ENCODE results near the gene PCSK7. TPM values are rescaled to one million over a fixed set of nuclear protein-coding genes. Genes with fewer than 3 reads are reported as not detected.

Gene PCSK7
- total and polyA plus RNA-seq, 2 of the 8 experiments (the other 6 are each of a cell fraction or from before 2014, with no cell fraction given), result 23.4 to 38.5 TPM

DNA sequence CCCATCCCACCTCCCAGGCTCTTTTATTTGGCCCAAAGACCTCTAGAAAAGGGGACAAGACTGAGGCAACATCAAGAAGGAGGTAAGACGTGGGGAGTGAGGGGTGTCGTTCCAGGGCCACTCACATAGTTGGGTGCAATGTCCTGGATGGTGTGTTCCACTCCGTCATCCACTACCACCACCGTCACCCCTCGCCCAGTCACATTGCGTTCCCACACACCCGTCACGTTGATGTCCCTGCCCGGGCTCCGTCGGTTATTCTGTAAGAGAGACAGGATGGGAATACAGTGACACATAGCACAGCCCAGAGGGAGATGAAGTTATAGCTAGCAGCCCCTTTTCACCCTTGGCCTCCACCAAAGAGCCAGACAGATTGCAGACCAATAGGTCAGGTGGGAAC, 3.8 kb downstream of the PCSK7 start (continued):
- TF ChIP-seq, protein P1, sequence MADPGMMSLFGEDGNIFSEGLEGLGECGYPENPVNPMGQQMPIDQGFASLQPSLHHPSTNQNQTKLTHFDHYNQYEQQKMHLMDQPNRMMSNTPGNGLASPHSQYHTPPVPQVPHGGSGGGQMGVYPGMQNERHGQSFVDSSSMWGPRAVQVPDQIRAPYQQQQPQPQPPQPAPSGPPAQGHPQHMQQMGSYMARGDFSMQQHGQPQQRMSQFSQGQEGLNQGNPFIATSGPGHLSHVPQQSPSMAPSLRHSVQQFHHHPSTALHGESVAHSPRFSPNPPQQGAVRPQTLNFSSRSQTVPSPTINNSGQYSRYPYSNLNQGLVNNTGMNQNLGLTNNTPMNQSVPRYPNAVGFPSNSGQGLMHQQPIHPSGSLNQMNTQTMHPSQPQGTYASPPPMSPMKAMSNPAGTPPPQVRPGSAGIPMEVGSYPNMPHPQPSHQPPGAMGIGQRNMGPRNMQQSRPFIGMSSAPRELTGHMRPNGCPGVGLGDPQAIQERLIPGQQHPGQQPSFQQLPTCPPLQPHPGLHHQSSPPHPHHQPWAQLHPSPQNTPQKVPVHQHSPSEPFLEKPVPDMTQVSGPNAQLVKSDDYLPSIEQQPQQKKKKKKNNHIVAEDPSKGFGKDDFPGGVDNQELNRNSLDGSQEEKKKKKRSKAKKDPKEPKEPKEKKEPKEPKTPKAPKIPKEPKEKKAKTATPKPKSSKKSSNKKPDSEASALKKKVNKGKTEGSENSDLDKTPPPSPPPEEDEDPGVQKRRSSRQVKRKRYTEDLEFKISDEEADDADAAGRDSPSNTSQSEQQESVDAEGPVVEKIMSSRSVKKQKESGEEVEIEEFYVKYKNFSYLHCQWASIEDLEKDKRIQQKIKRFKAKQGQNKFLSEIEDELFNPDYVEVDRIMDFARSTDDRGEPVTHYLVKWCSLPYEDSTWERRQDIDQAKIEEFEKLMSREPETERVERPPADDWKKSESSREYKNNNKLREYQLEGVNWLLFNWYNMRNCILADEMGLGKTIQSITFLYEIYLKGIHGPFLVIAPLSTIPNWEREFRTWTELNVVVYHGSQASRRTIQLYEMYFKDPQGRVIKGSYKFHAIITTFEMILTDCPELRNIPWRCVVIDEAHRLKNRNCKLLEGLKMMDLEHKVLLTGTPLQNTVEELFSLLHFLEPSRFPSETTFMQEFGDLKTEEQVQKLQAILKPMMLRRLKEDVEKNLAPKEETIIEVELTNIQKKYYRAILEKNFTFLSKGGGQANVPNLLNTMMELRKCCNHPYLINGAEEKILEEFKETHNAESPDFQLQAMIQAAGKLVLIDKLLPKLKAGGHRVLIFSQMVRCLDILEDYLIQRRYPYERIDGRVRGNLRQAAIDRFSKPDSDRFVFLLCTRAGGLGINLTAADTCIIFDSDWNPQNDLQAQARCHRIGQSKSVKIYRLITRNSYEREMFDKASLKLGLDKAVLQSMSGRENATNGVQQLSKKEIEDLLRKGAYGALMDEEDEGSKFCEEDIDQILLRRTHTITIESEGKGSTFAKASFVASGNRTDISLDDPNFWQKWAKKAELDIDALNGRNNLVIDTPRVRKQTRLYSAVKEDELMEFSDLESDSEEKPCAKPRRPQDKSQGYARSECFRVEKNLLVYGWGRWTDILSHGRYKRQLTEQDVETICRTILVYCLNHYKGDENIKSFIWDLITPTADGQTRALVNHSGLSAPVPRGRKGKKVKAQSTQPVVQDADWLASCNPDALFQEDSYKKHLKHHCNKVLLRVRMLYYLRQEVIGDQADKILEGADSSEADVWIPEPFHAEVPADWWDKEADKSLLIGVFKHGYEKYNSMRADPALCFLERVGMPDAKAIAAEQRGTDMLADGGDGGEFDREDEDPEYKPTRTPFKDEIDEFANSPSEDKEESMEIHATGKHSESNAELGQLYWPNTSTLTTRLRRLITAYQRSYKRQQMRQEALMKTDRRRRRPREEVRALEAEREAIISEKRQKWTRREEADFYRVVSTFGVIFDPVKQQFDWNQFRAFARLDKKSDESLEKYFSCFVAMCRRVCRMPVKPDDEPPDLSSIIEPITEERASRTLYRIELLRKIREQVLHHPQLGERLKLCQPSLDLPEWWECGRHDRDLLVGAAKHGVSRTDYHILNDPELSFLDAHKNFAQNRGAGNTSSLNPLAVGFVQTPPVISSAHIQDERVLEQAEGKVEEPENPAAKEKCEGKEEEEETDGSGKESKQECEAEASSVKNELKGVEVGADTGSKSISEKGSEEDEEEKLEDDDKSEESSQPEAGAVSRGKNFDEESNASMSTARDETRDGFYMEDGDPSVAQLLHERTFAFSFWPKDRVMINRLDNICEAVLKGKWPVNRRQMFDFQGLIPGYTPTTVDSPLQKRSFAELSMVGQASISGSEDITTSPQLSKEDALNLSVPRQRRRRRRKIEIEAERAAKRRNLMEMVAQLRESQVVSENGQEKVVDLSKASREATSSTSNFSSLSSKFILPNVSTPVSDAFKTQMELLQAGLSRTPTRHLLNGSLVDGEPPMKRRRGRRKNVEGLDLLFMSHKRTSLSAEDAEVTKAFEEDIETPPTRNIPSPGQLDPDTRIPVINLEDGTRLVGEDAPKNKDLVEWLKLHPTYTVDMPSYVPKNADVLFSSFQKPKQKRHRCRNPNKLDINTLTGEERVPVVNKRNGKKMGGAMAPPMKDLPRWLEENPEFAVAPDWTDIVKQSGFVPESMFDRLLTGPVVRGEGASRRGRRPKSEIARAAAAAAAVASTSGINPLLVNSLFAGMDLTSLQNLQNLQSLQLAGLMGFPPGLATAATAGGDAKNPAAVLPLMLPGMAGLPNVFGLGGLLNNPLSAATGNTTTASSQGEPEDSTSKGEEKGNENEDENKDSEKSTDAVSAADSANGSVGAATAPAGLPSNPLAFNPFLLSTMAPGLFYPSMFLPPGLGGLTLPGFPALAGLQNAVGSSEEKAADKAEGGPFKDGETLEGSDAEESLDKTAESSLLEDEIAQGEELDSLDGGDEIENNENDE (IDR thresholded peaks at IDR 0.05; ENCODE audit: insufficient replicate concordance, low read length), result no peak
- TF ChIP-seq EP300 (IDR thresholded peaks at IDR 0.05; ENCODE audit: borderline replicate concordance in 1 of 2, low read depth in 2 of 2, low read length in 2 of 2) (no peak), FOSL1 (IDR thresholded peaks at IDR 0.05; ENCODE audit: insufficient read depth, low read depth, low read length) (no peak), HDAC2 (IDR thresholded peaks at IDR 0.05; ENCODE audit: borderline replicate concordance in 1 of 2, low read depth in 2 of 2, low read length in 2 of 2) (no peak)

Measured in H1 (cell line).